RWPE1 (cell line): ENCODE data around the gene MOB1A.

Experiments used
- CTCF ChIA-PET: fragments of 350-600 bp; sonication (Branson Sonifier 250); formaldehyde crosslinking; extraction: SDS; loops from one replicate; lab custom pipeline; 2021; lab: Yijun Ruan, JAX
- POLR2A ChIA-PET: fragments of 400-600 bp; formaldehyde crosslinking; extraction: SDS; loops from one replicate; lab custom pipeline; 2020; ENCODE audit warnings: antibody characterized with exemption; ENCODE audit not compliant: low non-redundant PET; lab: Yijun Ruan, JAX
- DNase-seq: peaks from one replicate; pipeline ENCODE4 v3.0.0; 2012; ENCODE audit warnings: low spot score
- H3K27ac ChIP-seq: fragments of 450-650 bp; 2 replicates; pipeline ENCODE4 v1.5.1; 2017
- TF ChIP-seq, protein P1 (sequence below): fragments of 450-650 bp; conservative IDR thresholded peaks from 2 replicates; pipeline ENCODE4 v1.5.1; 2017; ENCODE audit warnings: low read depth, mild to moderate bottlenecking

The MOB1A gene

DNA sequence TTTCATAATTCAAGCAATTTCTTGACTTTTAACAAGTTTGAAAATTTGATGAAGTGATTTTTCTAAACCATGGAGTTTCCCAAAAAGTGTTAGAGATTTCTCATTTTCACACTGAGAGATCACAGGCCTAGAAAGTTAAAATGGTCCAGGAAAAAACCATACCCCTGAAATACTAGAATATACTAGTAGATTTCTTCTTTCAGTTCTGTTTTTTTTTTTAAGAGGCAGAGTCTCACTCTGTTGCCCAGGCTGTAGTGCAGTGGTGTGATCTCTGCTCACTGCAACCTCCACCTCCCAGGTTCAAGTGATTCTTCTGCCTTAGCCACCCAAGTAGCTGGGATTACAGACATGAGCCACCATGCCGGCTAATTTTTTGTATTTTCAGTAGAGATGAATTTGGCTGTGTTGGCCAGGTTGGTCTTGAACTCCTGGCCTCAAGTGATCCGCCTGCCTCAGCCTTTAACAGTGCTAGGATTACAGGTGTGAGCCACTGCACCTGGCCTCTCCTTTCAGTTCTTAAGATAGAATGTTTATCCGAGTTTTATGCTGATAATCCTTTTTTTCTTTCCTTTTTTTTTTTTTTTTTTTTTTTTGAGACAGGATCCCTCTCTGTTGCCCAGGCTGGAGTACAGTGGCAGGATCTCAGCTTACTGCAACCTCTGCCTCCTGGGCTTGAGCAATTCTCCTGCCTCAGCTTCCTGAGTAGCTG lies 34.2 kb upstream of the MOB1A start:
- TF ChIP-seq, protein P1, sequence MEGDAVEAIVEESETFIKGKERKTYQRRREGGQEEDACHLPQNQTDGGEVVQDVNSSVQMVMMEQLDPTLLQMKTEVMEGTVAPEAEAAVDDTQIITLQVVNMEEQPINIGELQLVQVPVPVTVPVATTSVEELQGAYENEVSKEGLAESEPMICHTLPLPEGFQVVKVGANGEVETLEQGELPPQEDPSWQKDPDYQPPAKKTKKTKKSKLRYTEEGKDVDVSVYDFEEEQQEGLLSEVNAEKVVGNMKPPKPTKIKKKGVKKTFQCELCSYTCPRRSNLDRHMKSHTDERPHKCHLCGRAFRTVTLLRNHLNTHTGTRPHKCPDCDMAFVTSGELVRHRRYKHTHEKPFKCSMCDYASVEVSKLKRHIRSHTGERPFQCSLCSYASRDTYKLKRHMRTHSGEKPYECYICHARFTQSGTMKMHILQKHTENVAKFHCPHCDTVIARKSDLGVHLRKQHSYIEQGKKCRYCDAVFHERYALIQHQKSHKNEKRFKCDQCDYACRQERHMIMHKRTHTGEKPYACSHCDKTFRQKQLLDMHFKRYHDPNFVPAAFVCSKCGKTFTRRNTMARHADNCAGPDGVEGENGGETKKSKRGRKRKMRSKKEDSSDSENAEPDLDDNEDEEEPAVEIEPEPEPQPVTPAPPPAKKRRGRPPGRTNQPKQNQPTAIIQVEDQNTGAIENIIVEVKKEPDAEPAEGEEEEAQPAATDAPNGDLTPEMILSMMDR = no peak
- CTCF ChIA-PET = no interaction called here
- no peak for DNase-seq
- POLR2A ChIA-PET = no interaction called here
- H3K27ac ChIP-seq = no peak overlapping the region

- DNase-seq = no peak
- CTCF ChIA-PET = no interaction called here
- TF ChIP-seq, protein P1 = no peak
- peak overlapping the region; percentile 65 for H3K27ac ChIP-seq
- POLR2A ChIA-PET = no interaction called here
Observed at GRCh38 chr2:74206180-74206688, 27.6 kb upstream of the MOB1A start.

- ChIA-PET POLR2A (interaction anchor here (1.7 kb wide), 1 partner anchor 27 kb away, joined by 4 read pairs; the partner anchor contains the start of gene MOB1A), CTCF (no interaction called here)
- H3K27ac ChIP-seq = peak overlapping the region; percentile 72
- TF ChIP-seq, protein P1 = no peak
- no peak for DNase-seq
Observed at GRCh38 chr2:74205596-74205995, 26.9 kb upstream of the MOB1A start.

GRCh38 chr2:74205113-74205512 lies 26.4 kb upstream of the MOB1A start:
- DNase-seq = no peak
- ChIA-PET POLR2A (interaction anchor here (1.7 kb wide), 1 partner anchor 27 kb away, joined by 4 read pairs; the partner anchor contains the start of gene MOB1A), CTCF (no interaction called here)
- TF ChIP-seq, protein P1 = no peak
- H3K27ac ChIP-seq = peak overlapping the region; percentile 72

DNA sequence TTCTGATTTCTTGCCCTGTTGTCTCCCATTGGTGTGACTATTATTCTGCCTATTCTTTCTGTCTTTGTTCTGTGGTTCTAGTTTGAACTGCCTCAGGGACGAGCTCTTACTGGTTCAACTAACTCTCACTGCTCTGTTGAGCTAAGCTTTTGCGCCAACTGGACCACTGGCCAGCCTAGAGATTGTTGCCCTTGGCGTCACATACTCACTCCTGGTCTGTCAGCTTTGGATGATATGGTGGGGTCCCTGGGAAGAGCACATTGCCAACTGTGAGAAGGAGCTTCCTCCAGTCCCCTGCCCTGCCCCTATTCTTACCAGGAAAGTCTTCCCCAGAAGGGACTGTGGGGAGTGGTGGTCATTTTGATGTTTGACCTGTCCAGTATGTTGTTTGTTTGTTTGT lies 25.8 kb upstream of the MOB1A start:
- ChIA-PET POLR2A (interaction anchor here (0.5 to 1.7 kb wide), 2 partner anchors 26 to 72 kb away, joined by 3 to 4 read pairs; partner anchors contain the start of gene MOB1A), CTCF (interaction anchor here (0.7 kb wide), 1 partner anchor 65 kb away, joined by 3 read pairs; no protein-coding TSS in a partner anchor)
- TF ChIP-seq, protein P1 = no peak
- peak overlapping the region; percentile 72 for H3K27ac ChIP-seq
- DNase-seq = no peak

DNA sequence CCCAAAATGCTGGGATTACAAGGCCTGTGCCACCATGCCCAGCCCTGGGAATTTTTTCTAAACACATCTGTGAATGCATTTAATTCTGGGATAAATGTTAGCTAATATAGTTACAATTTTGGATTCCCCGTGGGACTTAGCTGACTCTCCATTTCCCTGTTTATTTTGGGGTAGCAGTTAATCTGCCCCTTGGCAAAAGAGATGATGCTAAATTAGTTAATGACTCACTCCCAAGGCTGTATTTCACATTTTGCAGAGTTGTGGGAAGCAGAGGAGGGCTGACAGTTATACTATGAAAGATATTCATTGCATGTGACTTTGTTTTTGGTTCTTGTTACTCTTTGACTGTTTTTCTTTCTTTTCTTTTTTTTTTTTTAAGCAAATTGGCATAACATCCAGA lies 22.9 kb upstream of the MOB1A start:
- TF ChIP-seq, protein P1 = no peak
- DNase-seq = no peak
- peak overlapping the region; percentile 66 for H3K27ac ChIP-seq
- POLR2A ChIA-PET = no interaction called here
- CTCF ChIA-PET = no interaction called here
